Measurements from ENCODE around the gene PLCB1.

The PLCB1 gene

DNA sequence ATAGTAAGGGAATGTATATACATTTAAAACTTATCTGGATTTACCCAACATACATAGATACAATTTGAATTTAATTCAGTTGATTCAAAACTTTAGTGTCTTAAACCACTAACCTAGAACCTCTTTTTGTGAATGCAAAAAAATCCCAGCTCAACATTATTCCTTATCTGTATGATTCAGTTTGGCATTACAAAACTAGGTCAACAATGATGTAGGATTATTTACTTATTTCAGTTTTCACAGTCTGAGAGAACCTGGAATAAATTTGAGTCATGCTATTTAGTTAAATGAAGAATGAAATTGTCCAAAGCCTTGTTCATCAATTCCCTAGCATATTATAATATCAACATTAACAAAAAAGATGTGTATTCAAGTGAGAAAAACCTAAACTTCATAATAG lies 7.4 kb upstream of the PLCB1 start:
- H3K4me3 Mint-ChIP-seq, result no peak overlapping the region
- H3K27me3 Mint-ChIP-seq, result peaks cover 25% of the 10 kb centered on the region
- no peaks in the 10 kb centered on the region for H3K4me1 Mint-ChIP-seq
- ATAC-seq, result no peak
- no peaks in the 10 kb centered on the region for H3K36me3 Mint-ChIP-seq
- no peaks in the 10 kb centered on the region for H3K9me3 Mint-ChIP-seq
- no peak overlapping the region for H3K27ac Mint-ChIP-seq

DNA sequence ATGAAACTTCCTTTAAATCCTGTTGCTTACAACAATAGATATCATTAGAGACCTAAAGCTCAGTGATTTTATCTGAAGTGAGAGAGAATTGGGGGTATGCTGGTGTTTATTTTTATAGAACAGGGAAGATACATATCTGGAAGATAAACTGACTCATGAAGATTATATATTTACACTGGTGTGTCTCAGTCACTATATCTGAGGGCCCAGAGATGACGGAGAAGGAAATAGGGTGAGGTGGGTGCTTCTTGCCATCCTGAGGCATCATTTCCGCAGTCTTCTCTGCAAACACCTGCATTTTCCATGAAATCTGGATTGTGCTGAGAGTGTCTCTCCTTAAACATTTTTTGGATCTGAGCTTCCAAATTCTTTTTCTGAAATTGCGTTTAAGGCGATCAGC lies 5.9 kb upstream of the PLCB1 start:
- no peak for ATAC-seq
- no peak overlapping the region for H3K4me3 Mint-ChIP-seq
- H3K4me1 Mint-ChIP-seq, result no peaks in the 10 kb centered on the region
- H3K9me3 Mint-ChIP-seq, result no peaks in the 10 kb centered on the region
- H3K27me3 Mint-ChIP-seq, result peaks cover 37% of the 10 kb centered on the region
- H3K27ac Mint-ChIP-seq, result no peak overlapping the region
- H3K36me3 Mint-ChIP-seq, result no peaks in the 10 kb centered on the region

DNA sequence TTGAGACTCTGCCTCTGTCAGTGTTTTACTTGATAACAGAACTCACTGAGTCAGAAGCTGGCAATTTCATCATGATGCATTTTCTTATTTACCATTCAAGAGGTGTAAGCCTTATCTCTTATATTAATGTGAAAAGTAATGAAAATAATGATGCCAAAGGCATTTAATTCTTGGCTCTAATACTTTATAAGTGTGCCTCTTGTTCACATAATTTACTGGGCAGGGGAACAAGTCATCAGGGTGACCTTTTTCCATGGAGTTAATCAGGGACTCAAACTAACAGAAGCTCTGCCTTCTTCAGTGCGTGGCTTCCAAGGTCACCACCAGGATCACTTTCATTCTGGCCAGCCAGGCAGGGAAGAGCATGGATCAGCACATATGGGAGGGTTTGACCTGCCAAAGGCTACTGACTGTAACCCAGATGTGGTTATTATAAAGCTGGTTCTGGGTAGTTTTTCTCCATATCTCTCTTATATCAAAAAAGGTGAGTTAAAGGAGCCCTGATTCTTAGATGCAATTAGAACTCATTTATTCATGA lies 5.2 kb upstream of the PLCB1 start:
- Mint-ChIP-seq H3K4me3 (no peak overlapping the region), H3K27me3 (peaks cover 44% of the 10 kb centered on the region), H3K9me3 (no peaks in the 10 kb centered on the region), H3K36me3 (no peaks in the 10 kb centered on the region), H3K4me1 (peaks cover 5% of the 10 kb centered on the region), H3K27ac (no peak overlapping the region)
- no peak for ATAC-seq

DNA sequence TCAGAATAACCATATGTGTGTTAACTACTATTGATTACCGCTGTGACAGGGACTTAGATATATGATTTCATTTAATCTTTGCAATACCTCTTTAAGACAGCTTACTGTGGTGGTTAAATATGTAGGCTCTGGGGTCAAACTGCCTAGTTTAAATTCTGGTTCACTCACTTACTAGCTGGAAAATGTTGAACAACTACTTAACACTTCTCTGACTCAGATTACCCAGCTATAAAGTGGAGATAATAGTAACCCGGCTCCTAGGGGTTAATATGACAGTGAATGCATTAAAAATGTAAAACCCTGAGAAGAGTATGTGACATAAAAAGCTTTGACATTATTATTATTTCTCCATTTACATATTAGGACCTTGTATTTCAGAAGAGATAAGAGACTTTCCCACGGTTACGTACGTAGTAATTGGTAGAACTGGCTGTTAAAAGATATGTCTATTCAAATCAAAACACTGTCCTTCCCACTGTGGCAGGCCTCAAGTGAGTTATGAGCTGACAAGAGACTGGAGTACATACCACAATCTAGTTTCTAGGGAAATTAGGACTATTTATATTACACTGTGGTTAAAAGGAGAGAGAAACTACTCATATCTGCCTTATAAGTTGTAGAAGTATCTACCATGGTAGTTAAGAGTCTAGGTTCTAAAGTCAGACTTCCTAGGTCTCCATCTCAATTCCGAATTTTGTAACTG lies 4.4 kb upstream of the PLCB1 start:
- H3K4me1 Mint-ChIP-seq, result peaks cover 8% of the 10 kb centered on the region
- no peak overlapping the region for H3K27ac Mint-ChIP-seq
- H3K36me3 Mint-ChIP-seq, result no peaks in the 10 kb centered on the region
- ATAC-seq, result peak; percentile 57
- H3K4me3 Mint-ChIP-seq, result no peak overlapping the region
- no peaks in the 10 kb centered on the region for H3K9me3 Mint-ChIP-seq
- H3K27me3 Mint-ChIP-seq, result peaks cover 50% of the 10 kb centered on the region

DNA sequence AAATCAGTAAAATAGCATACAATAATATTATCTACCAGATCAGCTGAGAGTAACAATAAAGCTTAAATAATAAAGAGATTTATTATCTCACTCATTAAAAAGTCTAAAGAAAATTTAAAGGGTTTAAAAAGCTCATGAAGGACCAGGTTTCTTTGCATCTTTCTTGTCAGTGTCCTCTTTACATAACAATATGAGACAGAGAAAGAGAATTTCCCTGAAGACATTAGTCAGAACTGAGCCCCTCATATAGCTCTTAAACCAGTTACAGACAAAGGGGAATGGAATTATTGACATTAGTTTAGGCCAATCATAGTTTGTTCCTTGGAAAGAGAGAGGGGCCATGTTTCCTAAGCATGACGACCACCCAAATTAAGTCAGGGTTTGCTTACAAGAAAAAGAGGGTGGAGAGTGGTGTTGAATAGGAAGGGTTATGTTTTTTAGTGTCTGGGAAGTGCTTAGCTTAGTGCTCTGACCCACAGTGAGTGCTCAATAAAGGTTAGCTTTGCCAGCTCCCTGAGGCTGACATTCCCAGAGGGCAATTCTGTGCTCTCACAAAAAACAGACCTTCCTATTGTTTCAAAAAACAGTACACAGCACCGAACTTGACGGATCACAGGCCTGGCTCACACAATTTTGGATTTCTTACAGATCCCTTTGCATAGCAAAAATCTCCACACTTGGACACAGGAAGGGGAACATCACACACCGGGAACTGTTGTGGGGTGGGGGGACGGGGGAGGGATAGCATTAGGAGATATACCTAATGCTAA lies 3.6 kb upstream of the PLCB1 start:
- no peak overlapping the region for H3K27ac Mint-ChIP-seq
- no peak overlapping the region for H3K4me3 Mint-ChIP-seq
- no peaks in the 10 kb centered on the region for H3K9me3 Mint-ChIP-seq
- peaks cover 8% of the 10 kb centered on the region for H3K4me1 Mint-ChIP-seq
- peaks cover 52% of the 10 kb centered on the region for H3K27me3 Mint-ChIP-seq
- no peaks in the 10 kb centered on the region for H3K36me3 Mint-ChIP-seq
- no peak for ATAC-seq

DNA sequence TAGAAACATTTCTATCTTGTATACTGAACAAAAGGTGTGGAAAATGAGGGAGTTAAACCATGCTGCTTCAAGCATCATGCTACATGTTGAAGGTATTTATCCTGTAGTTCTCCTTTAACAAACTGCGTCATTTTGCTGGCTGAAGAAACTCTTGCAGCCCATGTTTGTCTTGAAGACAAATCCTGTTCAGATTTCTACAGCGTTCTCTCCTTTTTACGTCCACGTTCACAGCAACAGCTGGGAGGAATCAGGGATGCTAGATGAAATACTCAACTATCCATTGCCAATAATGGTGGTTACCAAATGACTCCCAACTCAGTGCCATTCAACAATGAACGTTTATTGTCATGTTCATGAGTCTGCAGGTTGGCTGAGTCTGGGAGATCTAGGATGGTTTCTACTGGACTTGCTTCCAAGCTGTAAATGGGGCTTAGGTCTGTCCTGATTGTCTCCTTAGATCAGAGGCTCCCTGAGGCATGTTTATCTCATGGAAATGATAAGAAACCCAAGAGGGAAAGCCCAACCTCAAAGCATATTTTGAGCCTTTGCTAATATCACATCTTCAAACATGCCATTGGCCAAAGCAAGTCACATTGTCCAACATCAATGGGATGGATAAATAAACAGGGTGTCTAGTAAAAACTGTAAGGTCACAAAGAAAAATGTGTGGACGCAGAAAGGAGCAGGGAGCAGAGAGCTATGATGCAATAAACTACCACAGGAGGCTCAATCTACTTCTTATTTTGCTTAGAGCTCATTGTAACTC lies 2.7 kb upstream of the PLCB1 start:
- ATAC-seq, result no peak
- H3K27ac Mint-ChIP-seq, result no peak overlapping the region
- no peaks in the 10 kb centered on the region for H3K9me3 Mint-ChIP-seq
- H3K4me3 Mint-ChIP-seq, result no peak overlapping the region
- H3K4me1 Mint-ChIP-seq, result peaks cover 8% of the 10 kb centered on the region
- peaks cover 61% of the 10 kb centered on the region for H3K27me3 Mint-ChIP-seq
- H3K36me3 Mint-ChIP-seq, result no peaks in the 10 kb centered on the region

DNA sequence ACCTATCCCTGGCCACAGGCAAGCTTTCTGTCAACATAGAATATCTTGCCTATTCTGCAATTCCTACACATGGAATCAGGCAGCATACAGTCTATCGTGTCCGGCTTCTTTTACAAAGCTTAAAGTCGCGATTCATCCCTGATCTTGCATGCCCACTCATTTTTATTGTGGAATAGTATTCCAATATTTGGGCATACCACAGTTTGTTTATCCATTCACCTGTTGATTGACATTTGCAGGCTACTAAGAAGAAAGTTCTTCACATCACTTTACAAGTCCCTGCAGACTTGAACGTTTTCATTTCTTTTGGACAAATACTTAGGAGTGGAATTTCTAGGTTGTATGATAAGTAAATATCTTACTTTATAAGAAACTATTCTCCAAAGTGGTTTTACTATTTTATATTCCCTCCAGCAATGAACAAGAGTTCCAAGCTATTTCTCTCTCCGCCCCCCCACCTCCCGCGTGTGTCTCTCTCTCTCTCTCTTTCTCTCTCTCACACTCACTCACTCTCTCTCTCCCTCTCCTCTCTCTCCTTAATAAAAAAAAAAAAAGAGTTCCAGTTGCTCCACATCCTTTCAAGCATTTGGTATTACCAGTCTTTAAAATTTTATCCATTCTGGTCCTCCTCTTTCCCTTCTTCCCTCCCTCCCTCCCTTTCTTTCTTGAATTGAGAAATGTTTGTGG lies 1.1 kb upstream of the PLCB1 start:
- Mint-ChIP-seq H3K27me3 (peaks cover 74% of the 10 kb centered on the region), H3K4me1 (peaks cover 8% of the 10 kb centered on the region), H3K4me3 (no peak overlapping the region), H3K27ac (no peak overlapping the region), H3K9me3 (no peaks in the 10 kb centered on the region), H3K36me3 (no peaks in the 10 kb centered on the region)
- ATAC-seq, result no peak

DNA sequence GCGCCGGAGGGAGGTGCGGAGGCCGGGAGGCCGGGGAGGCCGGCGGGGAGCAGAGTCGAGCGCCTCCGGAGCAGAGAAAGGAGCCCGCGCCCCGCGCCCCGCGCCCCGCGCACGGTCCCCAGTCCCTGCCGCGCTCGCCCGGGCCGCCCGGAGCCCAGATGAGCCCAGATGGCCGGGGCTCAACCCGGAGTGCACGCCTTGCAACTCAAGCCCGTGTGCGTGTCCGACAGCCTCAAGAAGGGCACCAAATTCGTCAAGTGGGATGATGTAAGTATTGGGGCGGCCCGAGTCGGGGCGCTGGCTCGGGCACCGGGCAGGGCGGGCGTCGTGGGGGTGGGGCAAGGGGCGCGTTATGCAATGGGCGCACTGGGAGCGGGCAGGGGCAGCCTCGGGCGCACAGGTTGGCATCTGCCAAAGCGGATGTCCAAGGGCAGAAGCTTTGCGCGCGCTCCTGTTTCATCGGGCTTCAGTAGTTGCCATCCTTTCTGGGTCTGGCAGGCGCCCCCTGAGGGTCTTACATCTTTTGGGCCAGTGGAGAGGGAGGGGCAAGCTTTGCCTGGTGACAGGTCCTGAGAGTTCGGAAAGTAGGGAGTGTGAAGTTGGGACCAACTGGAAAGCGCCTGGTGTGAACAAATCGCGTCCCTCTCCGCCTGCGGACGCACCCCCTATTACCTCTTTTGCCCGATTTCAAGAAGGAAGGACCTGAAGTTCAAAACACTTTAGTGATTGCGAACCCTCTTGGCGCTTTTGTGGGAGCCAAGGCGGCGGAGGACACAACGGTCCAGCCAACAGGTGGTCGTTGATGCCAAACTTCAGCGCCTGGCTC lies 631 bp downstream of the PLCB1 start:
- Mint-ChIP-seq H3K36me3 (no peaks in the 10 kb centered on the region), H3K27me3 (peaks cover 63% of the 10 kb centered on the region), H3K4me1 (peaks cover 8% of the 10 kb centered on the region), H3K27ac (no peak overlapping the region), H3K9me3 (no peaks in the 10 kb centered on the region), H3K4me3 (peak overlapping the region; percentile 78)
- ATAC-seq, result peak; percentile 22

DNA sequence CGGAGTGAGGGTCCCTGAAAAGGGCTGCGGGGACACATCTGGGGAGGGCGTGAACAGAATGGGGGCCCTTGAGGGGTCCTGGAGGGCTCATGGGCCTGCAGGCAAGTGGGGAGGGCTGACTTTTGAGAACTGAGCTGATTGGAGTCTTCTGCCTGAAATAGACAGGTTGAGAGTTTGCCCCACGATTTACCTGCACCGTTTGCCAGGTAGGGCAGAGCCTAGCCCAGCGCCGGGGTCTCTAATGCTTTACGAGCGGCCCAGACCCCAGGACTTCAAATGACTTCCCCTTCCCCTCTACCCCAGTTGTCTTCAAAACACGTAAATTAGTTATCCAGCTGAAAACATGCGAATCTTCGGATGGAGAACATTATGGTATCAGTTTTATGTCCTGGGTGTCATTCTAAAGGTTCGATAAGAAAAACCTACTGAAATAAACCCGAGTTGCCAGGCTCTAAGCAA lies 1.3 kb downstream of the PLCB1 start:
- no peak for ATAC-seq
- peak overlapping the region; percentile 35 for H3K4me3 Mint-ChIP-seq
- H3K36me3 Mint-ChIP-seq, result no peaks in the 10 kb centered on the region
- no peaks in the 10 kb centered on the region for H3K9me3 Mint-ChIP-seq
- no peak overlapping the region for H3K27ac Mint-ChIP-seq
- H3K4me1 Mint-ChIP-seq, result peaks cover 8% of the 10 kb centered on the region
- peaks cover 63% of the 10 kb centered on the region for H3K27me3 Mint-ChIP-seq

DNA sequence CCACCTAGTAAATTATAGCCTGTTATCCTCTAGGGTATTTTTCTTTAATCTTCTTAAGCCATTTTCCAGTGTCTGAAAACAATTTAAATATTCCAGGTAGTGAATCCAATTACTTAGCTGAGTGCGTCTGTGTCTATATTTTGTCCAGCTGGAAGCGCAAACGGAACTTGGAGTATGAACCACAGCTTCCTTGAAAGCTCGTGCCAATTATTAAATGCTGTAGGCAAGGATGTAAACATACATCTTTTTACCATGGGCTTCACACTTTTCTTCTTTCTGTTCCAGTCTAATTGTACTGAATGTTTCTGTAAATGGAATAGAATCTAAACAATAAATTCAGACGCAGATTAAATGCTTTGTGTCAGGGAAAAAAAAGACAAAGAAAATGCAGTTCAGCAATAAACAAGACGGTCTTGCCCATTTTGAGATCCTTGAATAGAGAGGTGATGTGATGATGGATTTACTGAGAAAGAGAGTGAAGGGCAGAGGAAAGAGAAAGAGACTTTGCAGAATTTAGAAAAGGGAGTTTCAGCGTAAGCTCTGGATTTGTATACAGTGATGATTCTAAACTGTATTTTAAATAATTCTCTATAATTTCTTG lies 1.9 kb downstream of the PLCB1 start:
- Mint-ChIP-seq H3K9me3 (no peaks in the 10 kb centered on the region), H3K27me3 (peaks cover 63% of the 10 kb centered on the region), H3K36me3 (no peaks in the 10 kb centered on the region), H3K4me3 (no peak overlapping the region), H3K4me1 (peaks cover 8% of the 10 kb centered on the region), H3K27ac (no peak overlapping the region)
- ATAC-seq, result no peak

DNA sequence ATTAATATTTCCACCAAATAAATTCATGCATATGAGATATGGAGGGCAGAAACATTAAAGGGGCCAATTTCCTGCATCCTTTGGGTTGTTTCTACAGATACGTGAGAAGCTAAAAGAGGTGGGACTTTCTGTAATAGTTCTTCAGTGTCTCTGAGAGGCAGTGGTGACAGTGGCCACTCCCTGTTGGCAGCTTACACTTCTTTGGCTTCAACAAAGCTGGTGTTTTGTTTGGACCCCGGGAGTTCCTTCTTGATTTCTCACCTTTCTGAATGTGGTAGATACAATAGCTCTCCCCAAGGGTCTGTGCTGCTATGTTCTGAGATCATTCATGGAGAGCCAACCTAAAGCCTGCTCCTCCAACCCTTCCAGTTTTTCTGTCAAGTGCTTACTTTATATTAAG lies 7.8 kb downstream of the PLCB1 start:
- ATAC-seq, result no peak
- Mint-ChIP-seq H3K27me3 (peaks cover 10% of the 10 kb centered on the region), H3K9me3 (no peaks in the 10 kb centered on the region), H3K36me3 (no peaks in the 10 kb centered on the region), H3K27ac (no peak overlapping the region), H3K4me3 (no peak overlapping the region), H3K4me1 (no peaks in the 10 kb centered on the region)

DNA sequence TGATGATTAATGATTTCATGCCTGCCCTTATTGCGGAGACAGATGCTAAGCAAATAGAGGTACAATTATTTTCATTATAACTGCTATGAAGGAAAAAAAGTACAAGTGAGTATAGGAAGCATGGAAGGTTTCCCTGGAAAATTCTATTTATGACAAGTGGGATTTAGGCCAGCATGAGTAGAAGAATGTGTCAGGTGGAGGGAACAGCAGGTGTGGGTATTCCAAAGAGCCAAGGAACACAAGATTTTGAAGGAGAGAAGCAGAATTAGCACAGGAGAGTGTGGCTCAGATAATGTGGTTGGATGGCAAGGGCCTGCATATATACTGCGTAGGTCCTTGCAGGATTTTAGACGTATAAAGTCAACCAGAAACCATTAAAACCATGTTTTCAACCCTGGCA lies 11.4 kb downstream of the PLCB1 start:
- no peak overlapping the region for H3K4me3 Mint-ChIP-seq
- no peak for ATAC-seq
- H3K4me1 Mint-ChIP-seq, result no peaks in the 10 kb centered on the region
- peaks cover 8% of the 10 kb centered on the region for H3K27me3 Mint-ChIP-seq
- H3K27ac Mint-ChIP-seq, result no peak overlapping the region
- H3K9me3 Mint-ChIP-seq, result no peaks in the 10 kb centered on the region
- H3K36me3 Mint-ChIP-seq, result no peaks in the 10 kb centered on the region

DNA sequence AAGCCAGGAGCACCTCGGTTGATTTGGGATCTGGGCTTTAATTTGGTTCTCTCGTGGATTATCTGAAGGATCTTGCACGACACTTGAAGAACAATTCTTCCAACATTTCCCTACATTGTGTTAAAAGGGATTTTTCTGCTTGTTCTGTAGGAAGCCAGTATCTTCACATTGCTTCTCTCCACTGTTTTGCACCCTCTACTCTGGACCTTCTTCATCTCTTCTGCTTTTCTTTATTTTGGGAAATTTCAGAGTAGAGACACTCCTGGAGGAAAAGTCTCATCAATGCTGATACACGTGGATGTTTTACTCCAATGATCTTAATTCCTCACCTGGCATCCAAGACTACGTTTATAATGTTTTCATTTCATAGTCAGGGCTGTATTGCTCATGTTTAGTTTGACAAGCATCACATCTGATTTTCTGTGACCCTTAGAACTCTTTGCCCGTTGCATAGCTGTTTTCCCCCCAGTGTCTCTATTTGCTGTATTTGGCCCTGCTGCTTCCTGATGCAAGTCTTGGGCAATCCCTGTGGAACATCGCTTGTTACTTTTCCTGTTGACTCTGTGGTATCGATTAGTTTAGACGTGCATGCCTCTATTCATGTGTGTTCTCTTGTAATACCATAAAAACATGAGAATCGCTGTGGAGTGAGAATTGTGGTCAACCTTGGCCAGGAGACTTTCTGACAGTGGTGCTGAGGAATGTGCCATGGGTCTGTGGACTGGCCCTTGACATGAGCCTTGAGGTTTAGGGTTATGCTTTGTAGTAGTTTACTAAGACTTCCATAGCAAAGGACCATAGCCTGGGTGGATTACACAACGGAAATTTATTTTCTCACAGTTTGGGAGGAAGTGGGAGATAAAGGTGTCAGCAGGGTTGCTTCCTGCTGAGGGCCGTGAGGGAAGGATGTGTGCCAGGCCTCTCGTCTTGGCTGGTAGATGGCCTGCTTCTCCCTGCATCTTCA lies 12.5 kb downstream of the PLCB1 start:
- Mint-ChIP-seq H3K36me3 (no peaks in the 10 kb centered on the region), H3K4me1 (no peaks in the 10 kb centered on the region), H3K4me3 (no peak overlapping the region), H3K9me3 (no peaks in the 10 kb centered on the region), H3K27ac (no peak overlapping the region), H3K27me3 (peaks cover 8% of the 10 kb centered on the region)
- no peak for ATAC-seq

Measured in stimulated activated memory B cell treated with anti-CD40 and anti-IgM and Interleukin-4, amounts not matched to agents 10 μg/mL and 1 μg/mL and 100 μg/mL, for 72 hours (primary cell).